NCI-H1105 (cell line): Measurements from ENCODE around the gene CROCC2.

Source experiments
- DNase-seq: peaks from one replicate; lab custom pipeline; 2025; lab: John Stamatoyannopoulos, UW

The CROCC2 gene

DNA sequence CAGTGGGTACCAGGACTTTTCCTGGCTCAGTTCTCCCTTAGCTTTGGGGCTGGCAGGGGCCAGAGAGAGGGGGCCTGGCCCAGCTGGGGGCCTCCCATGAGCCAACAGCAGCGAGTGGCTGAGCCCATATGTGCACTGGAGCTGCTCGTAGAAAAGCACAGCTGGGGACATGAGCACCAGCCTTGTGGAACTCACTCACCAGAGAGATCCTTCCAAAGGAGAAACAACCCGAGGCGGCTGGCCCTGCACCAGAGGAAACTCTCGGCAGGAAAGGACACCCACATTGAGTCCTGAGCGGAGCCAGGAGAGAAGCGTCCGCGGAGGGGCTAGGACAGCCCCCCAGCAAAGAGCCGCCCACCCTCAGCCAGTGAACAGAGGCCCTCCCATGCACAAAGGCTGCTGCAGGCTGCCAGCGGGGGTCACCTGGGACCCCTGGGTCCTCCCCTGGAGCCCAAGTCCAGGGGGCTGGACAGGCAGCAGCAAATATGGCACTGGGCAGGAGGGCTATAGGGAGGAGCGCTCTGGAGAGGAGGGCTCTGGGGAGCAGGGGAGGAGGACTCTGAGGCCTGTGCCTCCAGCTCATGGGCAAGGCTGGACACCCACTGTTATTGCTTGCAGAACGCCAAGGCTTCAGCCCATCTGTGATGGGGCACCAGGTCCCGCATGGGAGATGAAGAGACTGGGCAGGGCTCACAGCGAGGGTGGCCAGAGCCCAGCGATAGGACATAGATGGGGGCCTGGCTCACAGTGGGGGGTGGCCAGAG is 50.2 kb downstream of the CROCC2 start:
- no peak for DNase-seq

DNA sequence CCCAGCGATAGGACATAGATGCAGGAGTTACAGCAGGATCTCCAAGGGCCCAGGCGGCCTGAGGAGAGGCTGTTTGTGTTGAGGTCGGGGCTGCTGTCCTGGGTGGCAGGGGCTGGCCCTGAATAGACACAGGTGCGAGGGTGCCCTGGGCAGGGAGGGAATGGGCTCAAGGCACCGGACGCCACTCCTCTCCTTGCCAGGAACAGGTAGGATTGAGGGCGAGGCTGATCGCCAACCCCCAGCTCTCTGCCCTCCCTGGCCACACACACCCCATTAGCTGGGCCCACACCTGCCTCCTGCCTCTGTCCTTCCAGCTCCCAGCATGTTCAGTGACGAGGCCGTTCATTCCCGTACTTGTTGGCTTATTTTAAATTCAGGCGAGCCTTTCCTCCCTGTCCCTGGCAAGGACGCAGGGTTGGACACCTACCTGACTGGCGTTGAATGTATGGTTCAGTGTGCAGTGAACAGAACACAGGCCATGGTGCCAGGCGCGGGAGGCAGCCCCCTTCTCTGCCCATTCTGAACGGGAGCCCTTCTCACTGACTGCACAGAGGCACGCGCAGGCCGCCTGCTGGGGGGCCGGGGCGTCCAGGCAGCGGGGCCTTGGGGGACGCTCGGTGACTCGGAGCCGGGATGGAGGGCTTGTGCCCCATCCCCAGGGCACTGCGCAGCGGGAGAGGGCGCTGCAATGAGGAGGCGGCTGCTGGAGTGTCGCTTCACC is 51.0 kb downstream of the CROCC2 start:
- no peak for DNase-seq

DNA sequence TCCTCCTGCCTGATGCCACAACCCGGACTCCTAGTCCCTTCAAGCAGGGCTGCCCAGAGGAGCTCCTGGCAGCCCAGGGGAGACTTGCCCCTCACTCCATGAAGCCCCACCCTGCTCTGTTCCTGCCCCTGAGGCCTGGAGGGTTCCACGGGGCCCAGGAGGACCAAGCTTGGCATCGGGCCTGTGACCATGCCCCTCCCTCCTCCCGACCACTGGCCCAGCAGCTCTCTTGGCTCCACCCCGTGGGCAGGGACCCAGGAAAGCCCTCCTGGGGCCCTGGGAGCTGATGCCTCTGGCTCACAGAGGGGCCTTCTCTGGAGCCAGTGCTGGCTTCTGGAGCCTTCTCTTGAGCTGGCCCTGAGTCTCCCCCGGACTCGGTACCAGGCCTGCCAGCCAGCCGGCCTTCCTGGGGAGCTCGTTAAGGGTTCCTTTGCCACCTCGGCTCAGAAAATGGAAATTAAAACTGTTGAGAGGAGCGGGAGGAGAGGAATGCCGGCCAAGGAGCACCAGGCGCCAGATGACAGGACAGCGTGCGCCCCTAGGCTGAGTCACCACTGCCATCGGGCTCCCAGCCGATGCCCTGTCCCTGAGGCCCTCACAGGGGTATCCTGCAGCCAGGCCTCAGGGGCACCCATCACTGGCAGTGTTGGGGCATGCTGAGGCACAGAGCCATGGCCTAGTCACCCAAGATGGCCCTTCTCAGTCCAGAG is 51.7 kb downstream of the CROCC2 start:
- DNase-seq = no peak

DNA sequence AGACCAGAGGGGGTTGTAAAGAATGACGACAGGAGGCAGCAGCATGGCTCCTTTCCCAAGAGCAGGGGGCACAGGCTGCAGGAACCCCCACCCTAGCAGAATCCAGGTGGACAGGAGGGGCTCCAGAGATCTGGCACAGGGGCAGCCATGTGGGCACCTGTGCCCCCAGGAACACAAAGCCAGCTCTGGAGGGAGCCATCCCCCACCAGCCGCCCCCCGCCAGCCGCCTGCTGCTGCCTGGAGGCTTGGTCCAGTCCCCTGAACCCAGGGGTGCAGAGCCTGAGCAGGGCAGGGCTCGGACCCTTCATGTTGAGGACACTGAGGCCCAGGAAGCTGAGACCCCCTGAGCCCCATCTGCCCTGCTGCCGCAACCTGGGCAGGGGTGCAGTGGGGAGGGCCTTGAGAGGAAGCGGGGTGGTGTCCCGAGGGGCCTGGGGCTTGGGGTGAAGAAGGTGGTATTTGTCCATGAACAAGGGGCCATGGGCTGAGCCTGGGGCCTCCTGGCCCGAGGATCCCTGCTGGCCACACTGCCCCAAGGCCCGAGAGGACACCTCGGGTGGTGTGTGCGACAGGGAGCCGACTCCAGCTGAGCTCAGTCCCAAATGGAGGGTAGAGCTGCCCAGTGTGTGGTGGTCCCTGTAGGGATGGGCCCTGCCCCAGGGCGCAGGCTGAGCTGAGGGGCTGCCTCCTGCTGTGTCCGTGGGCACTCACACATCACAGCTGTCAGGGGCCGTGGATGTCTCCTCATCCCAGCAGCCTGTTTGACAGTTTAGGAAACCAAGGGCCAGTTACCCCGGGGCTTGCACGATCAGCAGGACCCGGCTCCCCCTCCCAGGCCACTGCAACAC is 52.5 kb downstream of the CROCC2 start:
- no peak for DNase-seq

DNA sequence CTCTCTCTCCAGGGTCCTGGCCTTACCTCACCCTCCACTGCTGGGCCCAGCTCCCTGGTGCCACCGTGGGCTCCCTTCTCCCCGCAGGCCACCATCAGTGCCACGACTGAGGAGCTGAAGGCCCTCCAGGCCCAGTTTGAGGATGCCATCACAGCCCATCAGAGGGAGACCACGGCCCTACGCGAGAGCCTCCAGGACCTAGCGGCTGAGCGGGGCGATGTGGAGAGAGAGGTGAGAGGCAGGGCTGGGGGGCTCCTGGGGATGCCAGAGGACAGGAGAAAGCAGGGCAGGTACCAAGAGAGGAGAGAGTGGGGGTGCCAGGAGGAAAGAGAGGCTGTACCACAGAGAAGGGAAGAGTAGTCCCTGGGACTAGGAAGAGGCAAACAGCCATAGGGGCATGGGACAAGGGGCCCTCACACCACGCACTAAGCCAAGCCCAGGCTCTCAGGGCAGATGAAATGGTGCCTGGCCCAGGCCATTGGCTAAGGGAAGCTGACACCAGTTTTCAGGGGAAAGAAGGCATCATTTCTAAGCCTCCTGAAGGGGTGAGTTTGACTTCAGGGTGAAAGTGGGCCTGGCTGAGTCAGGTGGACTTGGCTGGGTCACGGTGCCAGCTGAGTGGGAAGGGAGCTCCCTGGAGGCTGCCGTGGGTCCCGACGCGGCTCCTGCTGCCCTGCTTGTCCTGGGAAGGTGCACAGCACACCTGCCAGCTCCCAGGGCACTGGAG is 53.2 kb downstream of the CROCC2 start:
- DNase-seq = no peak

DNA sequence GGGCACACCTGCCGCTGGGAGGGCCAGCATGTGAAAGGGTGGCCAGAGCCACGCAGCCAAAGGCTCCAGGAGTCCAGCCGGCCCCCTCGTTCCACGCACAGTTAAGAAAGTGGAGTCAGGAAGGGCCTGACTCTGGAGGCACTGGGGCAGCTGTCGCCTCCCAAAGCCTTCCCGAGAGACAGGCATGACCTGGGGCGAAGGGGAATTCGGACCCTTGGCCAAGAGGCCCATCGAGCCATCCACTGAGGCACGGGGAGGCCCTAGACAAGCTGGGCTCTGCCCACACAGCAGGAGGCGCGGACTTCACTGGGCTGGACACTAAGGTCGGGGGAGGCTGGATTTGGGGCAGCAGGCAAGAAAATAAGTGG is 53.8 kb downstream of the CROCC2 start:
- no peak for DNase-seq

DNA sequence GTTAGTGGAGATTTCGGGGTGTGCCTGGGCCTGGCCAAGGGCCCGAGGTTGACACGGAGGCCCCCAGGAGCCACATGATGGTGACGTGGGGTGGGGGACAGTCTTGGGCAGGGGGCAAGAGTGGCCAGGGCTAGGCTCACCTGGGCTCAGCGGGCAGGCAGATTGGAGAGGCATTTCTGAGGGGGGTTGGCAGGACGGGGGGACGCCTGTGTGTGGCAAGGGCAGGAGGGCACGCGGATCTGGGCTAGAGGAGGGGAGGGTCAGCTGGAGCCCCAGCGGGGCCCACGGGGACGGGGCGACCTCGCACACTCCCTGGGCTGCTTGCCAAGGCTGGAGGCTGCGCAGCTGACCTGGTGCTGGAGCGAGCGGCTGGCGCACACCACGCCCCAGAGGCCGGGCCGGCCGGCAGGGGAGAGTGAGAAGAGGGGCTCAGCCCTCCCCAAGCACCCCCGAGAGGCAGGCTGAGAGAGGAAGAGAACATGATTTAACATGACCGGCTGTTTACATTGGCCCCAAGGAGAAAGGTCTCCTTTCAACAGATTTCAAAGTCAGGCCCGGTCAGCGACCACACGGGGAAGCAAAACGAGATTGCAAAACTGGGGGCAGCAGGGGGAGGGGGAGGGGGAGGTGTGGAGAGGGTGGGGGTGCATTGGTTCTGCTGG is 54.3 kb downstream of the CROCC2 start:
- DNase-seq = peak; percentile 21

DNA sequence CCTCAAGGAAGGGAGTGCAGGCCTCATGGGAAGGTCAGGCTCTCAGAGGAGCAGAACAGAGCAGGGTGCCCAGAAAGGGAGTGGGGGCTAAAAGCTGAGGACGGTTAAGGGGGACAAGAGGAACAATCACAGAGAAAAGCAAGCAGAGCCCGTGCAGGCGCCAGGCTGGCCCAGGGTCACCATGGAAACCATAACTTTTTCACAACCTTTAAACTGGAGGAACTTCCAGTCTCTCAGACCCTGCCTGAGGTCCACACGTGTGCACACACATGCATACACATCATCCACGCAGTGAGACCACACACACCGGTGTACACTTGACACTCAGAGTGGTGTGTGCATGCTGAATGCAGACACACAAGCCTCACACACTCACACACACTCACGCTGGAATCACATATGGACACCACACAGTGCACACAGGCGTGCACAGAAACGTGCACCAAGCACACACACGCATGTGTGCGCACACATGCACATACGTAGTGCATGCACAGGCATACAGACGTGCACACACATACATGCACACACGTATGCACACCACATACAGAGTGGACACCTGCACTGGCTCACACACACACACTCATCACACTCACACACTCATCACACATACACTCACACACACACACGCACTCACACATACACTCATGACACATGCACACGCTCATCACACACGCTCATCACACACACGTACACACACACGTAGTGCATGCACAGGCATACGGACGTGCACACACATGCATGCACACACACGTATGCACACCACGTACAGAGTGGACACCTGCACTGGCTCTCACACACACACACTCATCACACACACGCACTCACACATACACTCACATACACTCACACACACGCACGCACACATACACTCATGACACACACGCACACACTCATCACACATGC is 55.1 kb downstream of the CROCC2 start:
- DNase-seq = no peak

DNA sequence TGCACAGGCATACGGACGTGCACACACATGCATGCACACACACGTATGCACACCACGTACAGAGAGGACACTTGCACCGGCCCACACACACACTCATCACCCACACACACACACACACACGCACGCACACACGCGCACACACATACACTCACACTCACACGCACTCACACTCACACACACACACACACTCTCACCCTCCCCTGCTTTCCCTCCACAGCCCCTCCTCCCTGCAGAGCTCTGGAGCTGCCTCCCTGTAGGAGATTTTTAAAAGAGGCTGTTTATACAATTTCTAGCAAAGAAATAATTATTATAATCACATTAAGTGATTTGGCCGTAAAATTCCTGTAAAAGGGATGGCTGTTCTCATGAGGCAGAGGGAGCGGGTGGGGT is 55.8 kb downstream of the CROCC2 start:
- no peak for DNase-seq

DNA sequence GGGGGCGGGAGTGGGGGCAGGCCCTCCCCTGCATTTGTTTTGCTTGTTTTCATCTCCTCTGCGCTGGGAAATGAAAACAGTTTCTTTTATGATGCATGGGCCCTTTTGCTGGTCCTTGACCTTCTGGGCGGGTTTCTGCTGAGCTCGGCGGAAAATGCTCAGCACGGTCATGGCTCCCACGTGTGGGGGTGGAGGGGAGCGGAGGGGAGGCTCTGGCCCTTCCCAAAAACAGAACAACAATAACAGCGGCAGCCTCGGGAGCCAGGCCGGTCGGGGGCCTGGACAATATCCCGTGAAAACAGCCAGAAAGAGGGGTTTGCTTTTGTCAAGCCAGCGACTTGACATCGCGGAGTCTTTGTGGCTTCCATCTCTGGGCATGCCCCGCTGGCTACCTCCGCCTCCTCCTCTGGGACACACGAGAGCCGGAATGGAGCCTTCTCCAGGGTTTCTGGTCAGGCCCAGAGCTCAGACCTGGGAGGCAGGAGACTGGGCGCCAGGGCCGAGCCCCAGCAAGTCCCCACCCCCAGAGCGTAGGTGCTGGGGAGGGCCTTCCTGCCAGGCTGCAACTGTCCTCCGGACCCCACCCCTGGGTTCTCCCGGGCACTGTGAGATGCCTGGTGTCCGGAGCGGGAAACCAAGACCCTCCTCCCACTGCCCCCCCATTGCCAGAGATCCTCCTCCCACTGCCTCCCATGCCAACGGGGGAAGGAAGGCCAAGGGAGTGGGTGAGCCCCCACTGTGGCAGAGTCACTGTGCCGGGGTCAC is 56.3 kb downstream of the CROCC2 start:
- DNase-seq = no peak

DNA sequence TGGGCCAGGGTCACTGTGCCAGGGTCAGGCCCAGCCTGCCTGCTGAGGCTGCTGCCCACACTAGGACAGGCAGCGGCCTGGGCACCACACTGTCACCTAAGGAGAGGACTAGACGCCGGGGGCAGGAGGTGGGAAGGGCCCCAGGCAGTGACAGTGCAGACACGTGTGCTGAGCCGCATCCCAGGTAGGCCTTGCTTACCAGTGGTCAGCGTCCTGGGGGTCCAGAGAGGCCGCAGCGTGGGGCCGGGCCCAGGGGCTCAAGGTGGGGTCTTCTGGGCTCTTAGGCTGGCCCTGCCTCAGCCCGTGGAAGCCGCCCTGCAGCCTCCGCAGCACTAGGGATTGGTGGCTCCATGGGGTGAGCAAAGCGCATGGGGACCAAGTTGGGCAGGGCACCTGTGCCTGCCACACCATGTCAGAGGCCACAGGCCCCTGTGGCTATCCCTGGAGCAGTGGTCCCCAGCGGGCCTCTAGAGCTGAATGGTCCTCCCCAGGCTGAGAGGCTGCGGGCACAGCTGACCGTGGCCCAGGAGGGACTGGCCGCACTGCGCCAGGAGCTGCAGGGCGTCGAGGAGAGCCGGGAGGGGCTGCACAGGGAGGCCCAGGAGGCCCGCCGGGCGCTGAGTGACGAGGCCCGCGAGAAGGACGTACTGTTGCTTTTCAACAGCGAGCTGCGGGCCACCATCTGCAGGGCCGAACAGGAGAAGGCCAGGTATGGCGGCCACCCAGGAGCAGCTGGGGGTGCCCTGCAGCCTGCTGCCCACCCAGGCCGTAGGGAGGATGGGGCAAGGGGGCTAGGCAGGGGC is 57.1 kb downstream of the CROCC2 start:
- DNase-seq = no peak

DNA sequence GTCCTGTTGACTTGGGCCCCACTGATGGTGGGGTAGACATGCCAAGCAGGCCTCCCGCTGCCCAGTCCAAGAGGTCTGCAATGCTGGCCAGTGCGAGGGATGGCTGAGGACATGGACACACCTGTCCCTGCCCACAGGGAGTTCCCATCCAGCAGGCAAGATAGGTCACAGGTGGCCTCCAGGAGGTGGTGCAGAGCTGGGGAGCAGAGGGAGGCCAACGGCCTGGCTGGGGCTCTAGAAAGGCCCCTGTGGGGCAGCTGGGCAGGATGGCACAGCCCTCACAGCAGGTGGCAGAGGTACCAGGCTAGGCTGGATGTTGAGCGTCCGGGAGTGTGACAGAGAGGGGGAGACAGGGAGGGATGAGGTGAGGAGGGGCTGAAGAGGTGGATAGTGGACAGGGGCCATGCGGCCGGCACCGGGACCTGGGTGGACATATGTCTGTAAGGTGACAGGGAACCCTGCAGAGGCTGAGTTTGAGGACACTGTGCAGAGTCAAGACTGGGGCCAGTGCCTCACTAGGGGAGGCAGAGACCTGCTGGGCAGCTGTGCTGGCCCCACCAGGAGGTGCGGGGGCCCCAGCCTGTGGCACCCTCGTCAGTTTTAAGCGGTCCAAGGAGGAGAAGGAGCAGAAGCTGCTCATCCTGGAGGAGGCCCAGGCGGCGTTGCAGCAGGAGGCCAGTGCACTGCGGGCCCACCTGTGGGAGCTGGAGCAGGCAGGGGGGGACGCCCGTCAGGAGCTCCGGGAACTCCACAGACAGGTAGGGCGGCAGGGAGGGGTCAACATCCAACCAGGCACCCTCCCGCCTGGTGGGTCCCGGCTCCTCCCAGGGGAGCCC is 58.0 kb downstream of the CROCC2 start:
- no peak for DNase-seq

DNA sequence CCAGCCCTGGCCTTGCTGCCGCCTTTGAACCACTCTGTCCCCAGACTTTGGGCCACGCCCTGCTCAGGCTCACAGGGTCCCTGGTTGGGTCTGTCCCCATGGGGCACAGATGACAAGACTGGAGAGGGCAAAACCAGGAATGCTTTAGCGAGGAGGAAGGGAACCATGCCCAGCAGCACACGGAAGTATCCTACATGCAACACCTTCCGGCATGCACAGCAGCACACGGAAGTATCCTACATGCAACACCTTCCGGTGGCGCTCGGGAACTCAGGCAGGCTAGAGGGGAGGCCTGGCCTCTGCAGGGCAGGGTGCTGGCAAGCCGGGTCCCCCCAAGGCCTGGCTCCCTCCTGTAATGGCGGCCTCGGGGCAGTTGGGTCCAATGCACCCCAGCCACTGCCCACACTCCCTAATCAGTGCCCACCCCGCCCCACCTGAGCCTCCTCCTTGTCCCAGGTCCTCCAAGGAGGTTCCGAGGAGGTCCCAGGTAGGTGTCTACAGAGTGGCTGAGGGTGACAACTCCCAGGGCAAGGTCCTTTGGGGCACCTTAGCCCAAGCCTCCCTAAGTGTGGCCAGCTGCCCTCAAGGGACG is 58.7 kb downstream of the CROCC2 start:
- no peak for DNase-seq

DNA sequence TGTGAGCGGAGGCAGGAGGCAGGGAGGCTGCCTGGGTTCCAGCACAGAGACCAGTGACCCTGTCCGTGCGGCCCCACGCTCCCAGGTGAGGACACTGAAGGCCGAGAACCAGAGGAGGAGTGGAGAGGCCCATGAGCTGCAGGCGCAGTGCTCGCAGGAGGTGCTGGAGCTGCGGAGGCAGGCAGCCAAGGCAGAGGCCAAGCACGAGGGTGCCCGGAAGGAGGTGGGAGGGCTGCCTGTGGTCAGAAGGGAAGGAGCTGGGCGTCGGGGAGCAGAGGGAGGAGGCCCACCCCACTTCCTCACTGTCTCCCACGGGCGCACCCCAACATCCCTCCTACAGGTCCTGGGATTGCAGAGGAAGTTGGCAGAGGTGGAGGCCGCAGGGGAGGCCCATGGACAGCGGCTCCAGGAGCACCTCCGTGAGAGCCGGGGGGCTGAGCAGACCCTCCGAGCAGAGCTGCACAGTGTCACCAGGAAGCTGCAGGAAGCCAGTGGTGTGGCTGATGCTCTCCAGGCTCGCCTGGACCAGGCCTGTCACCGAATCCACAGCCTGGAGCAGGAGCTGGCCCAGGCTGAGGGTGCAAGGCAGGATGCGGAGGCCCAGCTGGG is 59.3 kb downstream of the CROCC2 start:
- DNase-seq = no peak

DNA sequence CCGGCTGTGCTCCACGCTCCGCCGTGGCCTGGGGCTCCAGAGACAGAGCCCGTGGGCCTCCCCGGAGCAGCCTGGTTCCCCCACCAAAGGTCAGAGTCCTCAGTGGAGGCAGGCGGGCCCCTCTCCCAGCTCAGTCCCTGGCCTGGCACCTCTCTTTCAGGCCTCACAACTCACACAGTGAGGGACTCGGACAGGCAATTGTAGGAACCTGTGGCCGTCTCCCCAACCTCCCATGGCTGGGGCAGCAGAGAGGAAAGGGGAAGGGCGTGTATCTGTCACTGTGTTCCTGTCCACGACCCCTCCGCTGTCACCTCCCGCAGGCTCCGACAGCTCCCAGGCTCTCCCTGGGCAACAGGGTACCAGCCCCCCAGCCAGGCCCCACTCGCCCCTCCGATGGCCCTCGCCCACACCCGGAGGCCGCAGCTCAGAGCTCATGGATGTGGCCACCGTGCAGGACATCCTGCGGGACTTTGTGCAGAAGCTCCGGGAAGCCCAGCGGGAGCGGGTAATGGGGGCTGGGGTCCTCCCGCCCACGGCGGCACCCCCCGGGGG is 59.8 kb downstream of the CROCC2 start:
- no peak for DNase-seq

DNA sequence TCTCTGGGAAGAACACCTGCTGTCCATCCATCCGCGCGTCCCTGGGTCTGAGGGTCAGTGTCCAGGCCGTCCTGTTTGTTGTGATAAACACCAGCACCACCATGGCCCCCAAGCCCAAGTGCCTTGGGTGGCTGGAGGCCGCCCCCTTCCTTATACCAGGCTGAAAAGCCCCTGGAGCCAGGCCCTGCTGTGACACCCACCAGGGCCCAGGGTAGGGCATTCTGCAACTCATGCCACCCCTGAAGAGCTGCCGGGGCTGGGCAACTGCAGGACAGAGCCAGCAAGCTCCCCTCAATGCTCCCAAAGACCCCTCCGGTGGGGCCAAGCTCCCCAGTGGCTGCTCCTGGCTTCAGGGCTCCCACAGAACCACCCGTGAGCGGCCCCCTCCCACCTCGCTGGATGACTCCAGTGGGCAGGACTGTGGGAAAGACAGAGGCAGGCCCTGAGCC is 60.3 kb downstream of the CROCC2 start:
- no peak for DNase-seq
